Activated naive CD4-positive, alpha-beta T cell treated with anti-CD3 and anti-CD28 coated beads for 36 hours (primary cell): ENCODE data around the gene MAOB. TPM values are rescaled to one million over a fixed set of nuclear protein-coding genes. Genes with fewer than 3 reads are reported as not detected.

Experiments used
- CTCF ChIA-PET: fragments of 350-600 bp; sonication (Branson Sonifier 250); formaldehyde crosslinking; loops from one replicate; lab custom pipeline; 2021; ENCODE audit warnings: antibody characterized with exemption; lab: Charles Lee
- DNase-seq: peaks from one replicate; pipeline ENCODE4 v3.0.0-alpha.2; 2020
- H3K27ac Mint-ChIP-seq: one replicate; pipeline ENCODE4 v1.8.0; 2021; ENCODE audit warnings: mild to moderate bottlenecking, mixed read lengths
- H3K27me3 Mint-ChIP-seq: one replicate; pipeline ENCODE4 v1.8.0; 2021; ENCODE audit warnings: low read depth, mixed read lengths
- H3K36me3 Mint-ChIP-seq: one replicate; pipeline ENCODE4 v1.8.0; 2021; ENCODE audit warnings: low read depth, mixed read lengths
- H3K4me1 Mint-ChIP-seq: one replicate; pipeline ENCODE4 v1.8.0; 2021; ENCODE audit warnings: low read depth, mixed read lengths
- H3K4me3 Mint-ChIP-seq: one replicate; pipeline ENCODE4 v1.8.0; 2021; ENCODE audit warnings: mild to moderate bottlenecking, moderate library complexity, mixed read lengths
- H3K9me3 Mint-ChIP-seq: one replicate; pipeline ENCODE4 v1.8.0; 2021; ENCODE audit warnings: mixed read lengths
- intact Hi-C: fragments of 100-400 bp; cut with micrococcal nuclease; formaldehyde crosslinking; loops from one replicate; pipeline ENCODE4 v1.15.1; 2023
- total RNA-seq, 2 experiments: library from RNA; stranded (reverse); gene quantifications; one replicate each; pipeline ENCODE4 v1.2.3, GENCODE V29; 2021

Gene MAOB
- total RNA-seq, 2 experiments from 2014 or later: not detected

DNA sequence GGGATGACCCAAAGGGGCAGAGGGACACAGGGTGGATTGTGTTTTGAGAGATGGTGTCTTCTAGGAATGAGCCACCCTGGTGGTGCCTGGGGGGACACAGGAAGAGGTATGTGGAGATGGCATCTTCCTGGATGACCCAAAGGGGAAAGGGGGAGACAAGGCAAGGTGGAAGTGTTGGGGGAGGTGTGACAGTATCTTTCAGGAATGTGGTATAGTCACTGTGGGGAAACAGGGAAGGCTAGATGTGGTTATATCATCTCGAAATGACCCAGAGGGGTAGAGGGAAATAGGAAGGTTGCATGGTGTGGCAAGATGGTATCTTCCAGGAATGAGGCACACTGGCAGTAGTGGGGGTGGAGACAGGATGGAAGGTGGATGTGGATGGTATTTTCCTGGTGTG lies 163.3 kb downstream of the MAOB start:
- no peaks in the 10 kb centered on the region for H3K9me3 Mint-ChIP-seq
- no peaks in the 10 kb centered on the region for H3K4me1 Mint-ChIP-seq
- CTCF ChIA-PET: no interaction called here
- no peak overlapping the region for H3K4me3 Mint-ChIP-seq
- no peaks in the 10 kb centered on the region for H3K36me3 Mint-ChIP-seq
- no peaks in the 10 kb centered on the region for H3K27me3 Mint-ChIP-seq
- intact Hi-C loops: no loop called here
- no peak overlapping the region for H3K27ac Mint-ChIP-seq
- no peak for DNase-seq

DNA sequence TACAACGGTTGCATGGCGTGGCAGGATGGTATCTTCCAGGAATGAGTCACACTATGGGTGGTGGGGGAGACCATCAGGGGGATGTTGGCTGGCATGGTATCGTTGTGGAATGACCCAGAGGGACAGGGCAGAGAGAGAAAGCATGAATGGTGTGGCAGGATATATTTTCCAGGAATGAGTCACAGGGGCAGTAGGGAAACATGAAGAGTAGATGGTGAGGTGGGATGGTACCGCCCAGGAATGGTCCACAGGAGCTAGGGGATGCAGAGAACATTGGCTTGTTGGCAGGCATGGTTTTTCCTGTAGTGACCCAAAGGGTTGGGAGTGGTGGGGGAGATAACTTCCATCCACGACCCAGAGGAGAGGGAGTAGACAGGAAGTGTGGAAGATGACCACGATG lies 163.7 kb downstream of the MAOB start:
- intact Hi-C loops: no loop called here
- Mint-ChIP-seq H3K4me1 (no peaks in the 10 kb centered on the region), H3K27me3 (no peaks in the 10 kb centered on the region), H3K27ac (no peak overlapping the region), H3K36me3 (no peaks in the 10 kb centered on the region), H3K9me3 (no peaks in the 10 kb centered on the region), H3K4me3 (no peak overlapping the region)
- CTCF ChIA-PET: no interaction called here
- no peak for DNase-seq

DNA sequence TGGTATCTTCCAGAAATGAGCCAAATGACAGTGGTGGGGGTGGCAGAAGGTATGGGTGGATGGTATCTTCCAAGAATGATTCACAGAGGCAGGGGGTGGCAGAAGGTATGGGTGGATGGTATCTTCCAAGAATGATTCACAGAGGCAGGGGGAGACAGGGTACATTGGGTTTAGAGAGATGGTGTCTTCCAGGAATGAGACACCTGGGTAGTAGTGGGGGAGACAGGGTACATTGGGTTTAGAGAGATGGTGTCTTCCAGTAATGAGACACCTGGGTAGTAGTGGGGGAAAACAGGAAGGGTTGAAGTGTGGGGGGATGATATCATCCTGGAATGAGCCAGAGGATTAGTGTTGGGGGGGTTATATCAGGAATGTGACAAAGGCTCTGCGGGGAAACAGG lies 164.2 kb downstream of the MAOB start:
- intact Hi-C loops: no loop called here
- CTCF ChIA-PET: no interaction called here
- Mint-ChIP-seq H3K4me3 (no peak overlapping the region), H3K36me3 (no peaks in the 10 kb centered on the region), H3K4me1 (no peaks in the 10 kb centered on the region), H3K27ac (no peak overlapping the region), H3K9me3 (no peaks in the 10 kb centered on the region), H3K27me3 (peaks cover under 1% of the 10 kb centered on the region)
- no peak for DNase-seq

DNA sequence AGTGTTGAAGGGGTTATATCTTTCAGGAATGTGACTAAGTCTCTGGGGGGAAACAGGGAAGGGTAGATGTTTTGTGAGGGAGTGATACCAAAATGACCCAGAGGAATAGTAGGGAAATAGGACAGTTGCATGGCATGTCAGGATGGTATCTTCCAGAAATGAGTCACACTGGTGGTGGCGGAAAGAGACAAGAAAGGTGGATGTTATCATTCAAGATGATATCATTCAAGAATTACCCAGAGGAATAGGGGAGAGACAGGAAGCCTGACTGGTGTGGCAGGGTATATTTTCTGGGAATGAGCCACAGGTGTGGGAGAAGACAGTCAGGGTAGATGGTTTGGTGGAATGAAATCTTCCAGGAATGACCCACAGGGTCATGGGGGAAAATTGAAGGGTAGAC lies 165.1 kb downstream of the MAOB start:
- intact Hi-C loops: no loop called here
- Mint-ChIP-seq H3K27ac (no peak overlapping the region), H3K4me3 (no peak overlapping the region), H3K27me3 (peaks cover 2% of the 10 kb centered on the region), H3K36me3 (no peaks in the 10 kb centered on the region), H3K9me3 (no peaks in the 10 kb centered on the region), H3K4me1 (no peaks in the 10 kb centered on the region)
- no peak for DNase-seq
- CTCF ChIA-PET: no interaction called here

DNA sequence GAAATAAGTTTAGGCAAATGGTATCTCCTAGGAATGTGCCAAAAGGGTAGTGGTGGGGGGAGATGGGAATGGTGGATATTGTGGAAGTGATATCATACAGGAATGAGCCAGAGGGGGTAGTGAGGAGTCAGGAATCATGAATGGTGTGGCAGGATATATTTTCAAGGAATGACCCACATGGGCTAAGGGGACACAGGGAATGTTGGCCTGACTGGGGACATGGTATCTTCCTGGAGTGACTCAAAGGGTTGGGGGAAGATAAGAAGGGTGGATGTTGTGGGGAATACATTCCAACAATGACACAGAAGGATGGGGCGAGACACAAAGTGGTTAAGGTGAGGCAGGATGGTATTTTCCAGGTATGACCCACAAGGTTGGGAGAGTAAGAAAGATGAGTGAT lies 165.6 kb downstream of the MAOB start:
- Mint-ChIP-seq H3K9me3 (no peaks in the 10 kb centered on the region), H3K27ac (no peak overlapping the region), H3K27me3 (peaks cover 2% of the 10 kb centered on the region), H3K4me1 (no peaks in the 10 kb centered on the region), H3K36me3 (no peaks in the 10 kb centered on the region), H3K4me3 (no peak overlapping the region)
- CTCF ChIA-PET: no interaction called here
- no peak for DNase-seq
- intact Hi-C loops: no loop called here

Other genes with a start within 250 kb of the MAOB start
- under 1 TPM; 0.26 to 0.27 TPM for gene MAOA, start 226.2 kb downstream of the MAOB start, total RNA-seq
- gene NDP, start 90.9 kb upstream of the MAOB start, total RNA-seq: not detected